Limb (tissue), 2 donors: ENCODE results near the gene ATF7IP2.
"Not testable (repeated sequence)": the region's sequence is repeated elsewhere in the genome, so short reads cannot be mapped to it uniquely, and the experiment has no call there.

Source experiments
- DNase-seq, 2 donors: peaks; one replicate each; pipeline ENCODE4 v3.0.0-alpha.2; 2016; ENCODE audit errors: extremely low spot score in 2 of 2

ATF7IP2 gene, protein sequence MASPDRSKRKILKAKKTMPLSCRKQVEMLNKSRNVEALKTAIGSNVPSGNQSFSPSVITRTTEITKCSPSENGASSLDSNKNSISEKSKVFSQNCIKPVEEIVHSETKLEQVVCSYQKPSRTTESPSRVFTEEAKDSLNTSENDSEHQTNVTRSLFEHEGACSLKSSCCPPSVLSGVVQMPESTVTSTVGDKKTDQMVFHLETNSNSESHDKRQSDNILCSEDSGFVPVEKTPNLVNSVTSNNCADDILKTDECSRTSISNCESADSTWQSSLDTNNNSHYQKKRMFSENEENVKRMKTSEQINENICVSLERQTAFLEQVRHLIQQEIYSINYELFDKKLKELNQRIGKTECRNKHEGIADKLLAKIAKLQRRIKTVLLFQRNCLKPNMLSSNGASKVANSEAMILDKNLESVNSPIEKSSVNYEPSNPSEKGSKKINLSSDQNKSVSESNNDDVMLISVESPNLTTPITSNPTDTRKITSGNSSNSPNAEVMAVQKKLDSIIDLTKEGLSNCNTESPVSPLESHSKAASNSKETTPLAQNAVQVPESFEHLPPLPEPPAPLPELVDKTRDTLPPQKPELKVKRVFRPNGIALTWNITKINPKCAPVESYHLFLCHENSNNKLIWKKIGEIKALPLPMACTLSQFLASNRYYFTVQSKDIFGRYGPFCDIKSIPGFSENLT

DNA sequence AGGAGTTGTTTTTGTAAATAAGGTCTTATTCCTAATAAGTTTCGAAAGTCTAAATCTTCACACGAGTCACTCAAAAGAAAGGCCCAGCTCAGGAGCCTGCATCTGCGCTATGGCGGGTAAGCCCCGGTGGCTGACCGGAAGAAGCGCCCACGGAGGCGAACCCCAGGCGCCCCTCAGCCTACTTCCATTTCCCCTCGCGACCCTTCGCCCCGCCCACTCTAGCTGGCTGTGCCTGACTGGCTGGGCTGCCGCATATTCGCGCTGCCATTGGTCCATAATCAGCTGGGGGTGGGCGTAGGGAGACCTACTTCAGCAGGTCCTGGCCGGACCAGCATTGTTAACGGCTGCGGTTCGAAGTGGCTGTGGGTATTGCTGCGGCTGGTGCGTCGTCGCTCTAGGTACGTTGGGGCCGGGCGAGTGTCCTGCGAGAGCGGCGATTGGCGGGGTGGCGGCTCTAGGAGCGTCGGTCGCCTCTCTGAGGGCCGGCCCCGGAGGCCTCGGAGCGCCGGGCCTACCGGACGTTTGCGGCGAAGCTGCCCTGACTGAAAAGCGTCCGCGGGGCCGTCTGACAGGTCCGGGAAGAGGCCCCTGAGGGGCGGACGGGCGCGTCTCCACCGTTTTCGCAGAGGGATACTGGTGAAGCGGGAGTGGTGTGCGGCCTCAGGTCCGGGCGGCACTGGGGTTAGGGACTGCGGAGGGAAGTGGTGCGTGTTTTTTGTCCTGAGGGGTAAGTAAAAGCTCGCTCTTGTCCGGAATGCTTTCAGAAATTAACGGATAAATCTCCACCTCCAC lies at the start of gene ATF7IP2:
Gene ATF7IP2 (plus strand): TSS at position 337 of the 792 bp plus-strand sequence. CDS start 44,560 bp downstream, outside the sequence.
- peak; percentile 87 to 90 for DNase-seq

GRCh38 chr16:10338426-10338825 lies 47.4 kb upstream of the ATF7IP2 start:
- DNase-seq = peak in 1 of 2 donors; percentile 53

- no peak for DNase-seq
These were observed 45.8 kb upstream of the ATF7IP2 start for GRCh38 chr16:10339777-10340732.

GRCh38 chr16:10343124-10343760 lies 42.6 kb upstream of the ATF7IP2 start:
- DNase-seq = no peak

GRCh38 chr16:10344699-10345098 lies 41.2 kb upstream of the ATF7IP2 start:
- not testable (repeated sequence) for DNase-seq

DNA sequence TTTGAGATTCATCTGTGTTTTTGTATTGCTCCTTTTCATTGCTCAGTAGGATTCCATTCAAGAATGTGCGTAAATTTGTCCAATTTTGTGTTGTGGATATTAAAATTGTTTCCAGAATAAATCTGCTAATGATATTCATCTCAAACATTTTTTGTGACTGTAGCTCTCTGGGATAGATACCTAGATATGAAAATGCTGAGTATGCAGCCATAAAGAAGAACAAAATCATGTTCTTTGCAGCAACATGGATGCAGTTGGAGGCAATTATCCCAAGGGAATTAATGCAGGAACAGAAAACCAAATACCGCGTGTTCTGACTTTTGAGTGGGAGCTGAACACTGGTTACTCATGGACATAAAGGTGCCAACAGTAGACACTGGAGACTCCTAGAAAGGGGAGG lies 40.2 kb upstream of the ATF7IP2 start:
- DNase-seq = no peak

- DNase-seq = no peak
These were observed 36.0 kb upstream of the ATF7IP2 start for GRCh38 chr16:10349851-10350250.

DNA sequence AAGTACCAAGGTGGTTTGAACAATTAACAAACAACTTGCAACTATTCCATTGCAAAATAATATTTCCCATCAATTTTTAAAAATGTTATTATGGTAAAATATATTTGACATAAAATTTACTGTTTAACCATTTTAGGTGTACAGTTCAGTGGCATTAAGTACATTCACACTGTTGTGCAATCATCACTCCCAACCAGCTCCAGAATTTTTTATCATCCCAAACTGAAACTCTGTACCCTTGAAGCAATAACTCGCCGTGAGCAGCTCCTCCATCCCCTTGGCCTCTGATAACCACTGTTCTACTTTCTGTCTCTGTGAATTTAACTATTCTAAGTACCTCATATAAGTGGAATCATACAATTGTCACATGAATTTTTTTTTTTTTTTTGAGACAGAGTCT lies 33.6 kb upstream of the ATF7IP2 start:
- no peak for DNase-seq

DNA sequence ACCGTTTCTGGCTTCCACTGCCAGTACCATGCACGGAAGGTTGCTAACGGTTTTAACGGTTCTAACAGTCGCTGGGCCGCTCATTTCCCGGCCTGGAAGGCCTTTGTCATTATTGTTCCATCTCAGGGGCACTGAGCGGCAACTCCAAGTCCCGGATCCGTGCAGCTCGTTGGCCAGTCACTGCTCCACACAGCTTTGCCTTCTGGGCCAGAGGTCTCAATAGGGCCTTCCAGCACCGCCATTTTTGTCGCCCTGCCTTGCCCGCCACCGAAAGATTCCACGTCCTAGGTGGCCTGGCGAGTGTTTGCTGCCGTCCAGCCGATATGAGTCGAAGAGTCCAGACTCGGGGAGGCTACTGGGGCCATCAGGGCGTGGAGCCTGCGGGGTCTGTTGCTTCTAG lies 30.3 kb upstream of the ATF7IP2 start:
- no peak for DNase-seq

DNA sequence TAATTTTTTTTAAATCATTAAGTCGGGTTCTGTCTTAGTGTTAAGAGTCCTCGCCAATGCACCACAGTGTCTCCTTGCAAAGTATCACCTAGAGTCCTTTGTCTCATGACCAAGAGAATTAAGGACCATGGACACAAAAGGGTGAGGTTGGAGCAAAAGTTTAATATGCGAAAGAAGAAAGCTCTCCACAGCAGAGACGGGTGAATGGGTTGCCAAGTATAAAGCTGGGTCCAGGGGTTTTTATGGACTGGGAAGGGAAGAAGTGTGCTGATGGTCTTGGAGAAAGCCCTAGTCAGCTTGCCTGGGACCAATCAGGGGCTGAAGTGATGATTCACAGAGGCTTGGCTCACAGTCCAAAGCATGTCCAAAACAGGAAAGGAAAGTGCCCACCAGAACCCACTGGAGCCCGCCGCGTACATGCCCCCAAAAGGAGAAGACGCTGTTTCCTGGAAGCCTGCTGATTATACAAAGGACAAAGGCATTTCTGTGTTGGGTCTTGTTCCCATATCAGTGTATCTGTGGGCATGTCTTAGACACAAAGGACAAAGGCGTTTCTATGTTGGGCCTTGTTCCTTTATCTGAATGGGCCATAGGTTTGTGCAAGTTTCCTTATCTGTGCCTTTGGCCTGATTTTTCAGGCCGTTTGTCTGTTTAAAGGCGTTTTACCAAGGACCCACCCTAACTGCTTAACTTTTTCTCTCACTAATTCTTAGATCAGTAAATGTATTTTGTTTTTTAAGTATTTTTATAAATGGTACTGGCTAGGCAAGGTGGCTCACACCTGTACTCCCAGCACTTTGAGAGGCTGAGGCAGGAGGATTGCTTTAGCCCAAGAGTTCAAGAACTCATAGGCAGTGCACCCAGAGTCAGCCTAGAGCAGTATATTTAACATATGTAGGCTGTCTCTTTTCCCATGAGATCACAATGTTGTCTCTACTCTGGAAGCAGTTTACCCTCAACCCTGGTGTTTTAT lies 28.7 kb upstream of the ATF7IP2 start:
- DNase-seq = no peak

GRCh38 chr16:10361747-10362076 lies 24.1 kb upstream of the ATF7IP2 start:
- not testable (repeated sequence) for DNase-seq

DNA sequence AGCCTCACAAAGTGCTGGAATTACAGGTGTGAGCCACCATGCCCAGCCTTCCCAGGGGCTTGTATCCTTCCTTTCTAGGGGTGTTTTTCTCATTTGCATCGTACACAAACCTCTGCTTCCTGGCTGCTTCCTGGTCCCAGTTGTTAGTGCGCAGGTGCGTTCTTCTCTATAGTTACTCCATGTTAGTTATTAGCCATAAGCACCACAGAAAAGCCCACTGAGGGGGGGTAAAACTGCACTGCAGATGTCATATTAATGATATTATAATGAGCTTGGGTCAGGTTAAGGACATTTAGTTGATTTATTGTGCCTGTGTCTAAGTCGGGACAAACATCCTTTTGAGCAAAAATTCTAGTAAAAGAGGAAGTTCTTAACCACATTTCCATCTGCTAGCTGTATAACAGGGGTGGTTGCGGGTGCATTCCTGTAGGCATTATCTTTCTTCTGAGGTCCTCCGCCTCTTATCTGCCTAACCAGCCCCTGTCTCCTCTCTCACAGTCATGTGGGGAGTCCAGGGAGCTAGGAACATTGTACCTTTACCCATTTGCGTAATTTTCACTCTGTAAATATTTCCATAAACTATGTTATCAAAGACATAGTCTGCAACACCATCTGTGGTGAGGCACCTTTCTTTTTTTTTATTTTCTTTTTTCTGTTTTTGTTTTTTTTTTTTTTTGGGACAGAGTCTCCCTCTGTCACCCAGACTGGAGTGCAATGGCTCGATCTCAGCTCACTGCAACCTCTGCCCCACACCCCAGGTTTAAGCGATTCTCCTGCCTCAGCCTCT lies 23.6 kb upstream of the ATF7IP2 start:
- no peak for DNase-seq

DNA sequence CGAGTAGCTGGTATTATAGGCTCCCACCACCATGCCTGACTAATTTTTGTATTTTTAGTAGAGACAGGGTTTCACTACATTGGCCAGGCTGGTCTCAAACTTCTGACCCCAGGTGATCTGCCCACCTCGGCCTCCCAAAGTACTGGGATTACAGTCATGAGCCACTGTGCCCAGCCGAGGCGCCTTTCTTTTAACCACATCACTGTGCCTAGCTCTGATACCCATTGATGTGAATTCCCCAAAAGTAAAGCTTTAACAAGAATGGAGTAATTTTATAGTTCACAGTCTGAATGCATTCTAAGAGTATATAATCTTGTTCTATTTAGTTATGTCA lies 23.0 kb upstream of the ATF7IP2 start:
- not testable (repeated sequence) for DNase-seq

GRCh38 chr16:10366619-10367018 lies 19.2 kb upstream of the ATF7IP2 start:
- DNase-seq = not testable (repeated sequence)

GRCh38 chr16:10367616-10368188 lies 18.2 kb upstream of the ATF7IP2 start:
- no peak for DNase-seq

- no peak for DNase-seq
These were observed 16.8 kb upstream of the ATF7IP2 start for GRCh38 chr16:10368969-10369551.

DNA sequence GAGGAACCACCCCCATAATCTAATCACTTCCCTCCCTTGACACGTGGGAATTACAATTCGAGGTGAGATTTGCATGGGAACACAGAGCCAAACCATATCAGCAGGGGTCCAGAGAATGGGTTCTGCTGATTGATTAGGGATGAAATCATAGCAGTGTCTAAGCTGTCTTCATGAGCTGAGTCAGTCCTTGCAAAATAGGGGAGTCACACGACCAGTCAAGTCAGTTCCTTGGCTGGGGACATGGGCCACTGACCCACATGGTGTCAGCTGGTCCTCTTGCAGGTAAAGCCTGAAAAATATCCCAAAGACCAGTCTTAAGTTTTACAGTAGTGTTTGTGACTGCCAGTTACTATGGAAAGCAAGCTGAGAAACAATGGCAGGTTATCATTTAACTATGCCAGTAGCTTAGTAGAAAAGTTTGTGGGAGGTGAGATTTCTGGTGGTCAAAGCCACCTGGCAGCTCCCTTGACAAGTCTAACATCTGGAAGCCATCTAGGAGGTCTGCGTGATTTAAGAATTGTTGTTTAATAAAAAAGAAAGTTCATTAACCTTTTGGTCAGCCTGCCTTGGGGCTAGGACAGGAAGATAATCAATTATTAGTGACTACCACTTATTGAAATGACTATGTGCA lies 15.7 kb upstream of the ATF7IP2 start:
- DNase-seq = no peak
